Measurements from ENCODE around the gene ZFAND4. TPM values are rescaled to one million over a fixed set of nuclear protein-coding genes. Genes with fewer than 3 reads are reported as not detected.
A peak's percentile ranks its signal among the peaks of the same experiment; 100 is the strongest.
"Not testable (repeated sequence)": the region's sequence is repeated elsewhere in the genome, so short reads cannot be mapped to it uniquely, and the experiment has no call there.

Gene ZFAND4
- 19.4 TPM for total RNA-seq

- peaks cover 10% of the 10 kb centered on the region for H3K4me1 ChIP-seq
- peak in 1 of 2 donors; percentile 16 for TF ChIP-seq POLR2A (IDR thresholded peaks at IDR 0.05)
- TF ChIP-seq, protein P1, sequence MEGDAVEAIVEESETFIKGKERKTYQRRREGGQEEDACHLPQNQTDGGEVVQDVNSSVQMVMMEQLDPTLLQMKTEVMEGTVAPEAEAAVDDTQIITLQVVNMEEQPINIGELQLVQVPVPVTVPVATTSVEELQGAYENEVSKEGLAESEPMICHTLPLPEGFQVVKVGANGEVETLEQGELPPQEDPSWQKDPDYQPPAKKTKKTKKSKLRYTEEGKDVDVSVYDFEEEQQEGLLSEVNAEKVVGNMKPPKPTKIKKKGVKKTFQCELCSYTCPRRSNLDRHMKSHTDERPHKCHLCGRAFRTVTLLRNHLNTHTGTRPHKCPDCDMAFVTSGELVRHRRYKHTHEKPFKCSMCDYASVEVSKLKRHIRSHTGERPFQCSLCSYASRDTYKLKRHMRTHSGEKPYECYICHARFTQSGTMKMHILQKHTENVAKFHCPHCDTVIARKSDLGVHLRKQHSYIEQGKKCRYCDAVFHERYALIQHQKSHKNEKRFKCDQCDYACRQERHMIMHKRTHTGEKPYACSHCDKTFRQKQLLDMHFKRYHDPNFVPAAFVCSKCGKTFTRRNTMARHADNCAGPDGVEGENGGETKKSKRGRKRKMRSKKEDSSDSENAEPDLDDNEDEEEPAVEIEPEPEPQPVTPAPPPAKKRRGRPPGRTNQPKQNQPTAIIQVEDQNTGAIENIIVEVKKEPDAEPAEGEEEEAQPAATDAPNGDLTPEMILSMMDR (IDR thresholded peaks at IDR 0.05) = peak in 2 of 3 experiments; percentile 40 to 44
- TF ChIP-seq POLR2AphosphoS5 (IDR thresholded peaks at IDR 0.05; ENCODE audit: insufficient read depth in 1 of 2, low read depth in 1 of 2) = peak; percentile 66 to 85
- no peaks in the 10 kb centered on the region for H3K36me3 ChIP-seq
- DNase-seq (ENCODE audit: extremely low spot score in 2 of 2) = peak in 1 of 2 donors; percentile 94
- no peaks in the 10 kb centered on the region for H3K27me3 ChIP-seq
- no peaks in the 10 kb centered on the region for H3K9me3 ChIP-seq
- peak within 1 kb of the TSS; percentile 77 for H3K27ac ChIP-seq
- intact Hi-C loops (cut with DNase I) = no loop called here
- peak within 1 kb of the TSS; percentile 61 to 89 for H3K4me3 ChIP-seq
Observed at GRCh38 chr10:45672181-45673073, at the start of gene ZFAND4. TSS of gene ZFAND4 (minus strand) at chr10:45672772. CDS start at chr10:45663725, 9,047 bp downstream.

DNA sequence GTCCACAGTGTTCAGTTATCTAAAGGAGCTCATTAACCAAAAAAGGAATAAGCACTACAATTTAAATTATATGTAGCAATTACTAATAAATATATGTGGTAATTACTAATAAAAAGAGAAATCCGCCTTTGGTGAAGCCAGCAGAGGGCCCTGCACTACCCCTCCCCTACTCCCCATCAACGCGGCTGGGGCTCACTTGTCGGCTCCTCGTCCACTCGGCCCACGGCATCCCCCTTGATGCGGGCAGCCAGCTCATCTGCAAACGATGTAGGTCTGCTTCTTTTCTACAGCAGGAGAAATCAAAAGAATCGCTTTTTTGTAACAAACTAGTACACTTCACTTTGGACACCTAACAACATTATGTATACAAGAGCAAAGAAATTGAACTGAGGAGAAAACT is 48.9 kb upstream of the ZFAND4 start:
- H3K4me1 ChIP-seq; H3K27ac ChIP-seq; H3K27me3 ChIP-seq; intact Hi-C loops (cut with DNase I); H3K9me3 ChIP-seq; H3K36me3 ChIP-seq; DNase-seq (ENCODE audit: extremely low spot score in 2 of 2); H3K4me3 ChIP-seq: not testable (repeated sequence)

DNA sequence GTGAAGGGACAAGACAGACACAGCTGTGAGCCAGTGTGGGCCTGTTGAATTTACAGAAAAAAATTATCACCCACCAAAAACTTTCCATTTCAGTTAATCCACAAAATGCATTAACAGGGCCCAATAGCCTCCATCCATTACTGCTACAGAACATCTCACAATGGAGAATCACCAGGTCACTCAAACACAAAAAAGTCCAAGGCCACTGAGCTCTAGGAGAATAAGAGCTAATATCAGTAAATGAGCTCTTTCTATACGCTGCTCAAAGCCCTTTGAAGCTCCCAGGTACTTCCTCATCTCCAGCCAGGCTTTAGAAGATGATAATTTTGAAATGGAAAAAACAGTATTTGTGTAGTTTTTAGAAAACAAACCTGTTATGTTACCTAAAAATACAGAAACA is 45.1 kb upstream of the ZFAND4 start:
- H3K27ac ChIP-seq; H3K4me1 ChIP-seq; intact Hi-C loops (cut with DNase I); H3K4me3 ChIP-seq; DNase-seq (ENCODE audit: extremely low spot score in 2 of 2); H3K9me3 ChIP-seq; H3K27me3 ChIP-seq; H3K36me3 ChIP-seq: not testable (repeated sequence)

DNA sequence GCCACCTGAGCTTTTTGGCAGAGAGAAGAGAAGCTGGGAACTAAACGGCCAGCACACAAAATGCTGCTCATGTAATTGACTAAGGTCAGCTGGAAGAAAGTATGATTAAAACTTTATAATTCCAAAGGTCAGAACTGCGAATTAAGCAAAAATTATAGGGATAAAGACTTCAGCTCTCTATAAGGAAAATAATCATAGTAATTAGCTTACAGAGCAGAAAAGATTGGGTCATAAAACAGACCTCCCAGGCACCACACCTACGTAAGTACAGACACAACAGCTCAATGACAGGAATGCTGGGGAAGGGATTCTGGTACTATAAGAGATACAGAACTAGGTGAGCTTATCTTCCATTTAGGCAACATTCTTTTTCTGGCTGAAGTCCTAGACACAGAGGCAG is 44.5 kb upstream of the ZFAND4 start:
- intact Hi-C loops (cut with DNase I) = not testable (repeated sequence)

DNA sequence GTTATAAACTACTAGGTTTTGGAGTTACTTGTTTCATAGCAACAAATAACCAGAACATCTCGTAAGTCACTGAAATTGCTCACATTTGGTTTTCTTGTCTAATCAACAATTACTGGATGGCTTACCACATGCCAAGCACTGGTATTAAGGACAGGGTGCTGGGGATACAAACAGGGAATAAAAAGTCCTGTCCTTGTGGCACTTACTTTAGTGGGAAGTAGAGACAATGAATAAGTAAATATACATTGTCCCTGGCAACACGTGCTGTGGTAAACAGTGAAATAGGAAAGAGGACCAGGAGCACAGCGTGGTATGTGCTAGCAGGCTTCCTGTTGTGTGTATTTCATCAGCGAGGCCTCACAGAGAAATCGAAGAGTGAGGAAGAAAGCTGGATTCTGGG is 38.7 kb upstream of the ZFAND4 start:
- H3K36me3 ChIP-seq; H3K9me3 ChIP-seq; H3K27ac ChIP-seq; intact Hi-C loops (cut with DNase I); H3K4me1 ChIP-seq; H3K27me3 ChIP-seq; DNase-seq (ENCODE audit: extremely low spot score in 2 of 2); H3K4me3 ChIP-seq: not testable (repeated sequence)

More for the DNA sequence above, 44.5 kb upstream of the ZFAND4 start:
- not testable (repeated sequence) for DNase-seq (ENCODE audit: extremely low spot score in 2 of 2); H3K4me1 ChIP-seq; H3K27ac ChIP-seq; H3K27me3 ChIP-seq; H3K9me3 ChIP-seq; H3K36me3 ChIP-seq; H3K4me3 ChIP-seq

DNA sequence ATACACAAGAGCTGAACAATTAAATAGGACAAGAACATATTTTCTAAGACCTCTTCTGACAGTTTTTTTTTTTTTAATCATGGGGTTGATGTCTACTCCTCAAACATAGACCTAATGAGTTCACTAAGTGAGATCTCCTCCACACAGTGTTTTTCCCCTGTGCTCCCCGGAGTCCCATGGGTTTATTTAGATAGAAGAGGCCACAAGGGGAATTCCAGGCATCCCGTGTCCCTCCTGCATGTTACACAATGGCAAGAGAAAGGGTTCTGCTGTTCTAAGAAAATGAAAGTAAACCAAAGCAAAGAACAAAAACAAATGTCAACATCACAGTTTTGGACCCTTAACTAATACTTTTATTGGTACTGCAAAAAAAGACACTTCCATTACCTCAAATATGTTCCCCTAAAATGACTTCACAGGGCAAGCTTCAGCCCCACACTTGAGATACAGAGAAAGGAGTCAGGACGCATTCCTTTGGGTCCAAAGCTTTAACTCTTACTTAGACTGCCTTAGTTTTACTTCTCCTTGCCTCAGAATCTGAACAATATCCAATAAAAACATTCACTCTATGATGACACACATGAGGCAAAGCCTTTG is 37.7 kb upstream of the ZFAND4 start:
- H3K4me1 ChIP-seq; H3K27ac ChIP-seq; H3K9me3 ChIP-seq; DNase-seq (ENCODE audit: extremely low spot score in 2 of 2); H3K36me3 ChIP-seq; intact Hi-C loops (cut with DNase I); H3K27me3 ChIP-seq; H3K4me3 ChIP-seq: not testable (repeated sequence)

- intact Hi-C loops (cut with DNase I); H3K36me3 ChIP-seq; DNase-seq (ENCODE audit: extremely low spot score in 2 of 2); H3K9me3 ChIP-seq; H3K4me1 ChIP-seq; H3K27me3 ChIP-seq; H3K27ac ChIP-seq; H3K4me3 ChIP-seq: not testable (repeated sequence)
Observed at GRCh38 chr10:45678467-45678866, 5.9 kb upstream of the ZFAND4 start.

GRCh38 chr10:45675388-45675787 is 2.8 kb upstream of the ZFAND4 start:
- Histone ChIP-seq H3K4me3 (no peak overlapping the region), H3K27ac (no peak overlapping the region), H3K36me3 (no peaks in the 10 kb centered on the region), H3K4me1 (peaks cover 10% of the 10 kb centered on the region), H3K9me3 (no peaks in the 10 kb centered on the region), H3K27me3 (no peaks in the 10 kb centered on the region)
- no peak for DNase-seq (ENCODE audit: extremely low spot score in 2 of 2)
- intact Hi-C loops (cut with DNase I) = no loop called here
- TF ChIP-seq, protein P1 (IDR thresholded peaks at IDR 0.05) = no peak
- TF ChIP-seq POLR2AphosphoS5 (IDR thresholded peaks at IDR 0.05; ENCODE audit: insufficient read depth in 1 of 2, low read depth in 1 of 2) (no peak), POLR2A (IDR thresholded peaks at IDR 0.05) (no peak)

Data from vagina (tissue), 2 donors.